G401 (cell line): ENCODE data around the gene MAMSTR. TPM values are rescaled to one million over a fixed set of nuclear protein-coding genes. Genes with fewer than 3 reads are reported as not detected.

Experiments used
- DNase-seq: peaks from one replicate; pipeline ENCODE4 v3.0.0-alpha.2; 2015; ENCODE audit warnings: low spot score
- in situ Hi-C: cut with HindIII; loops from 2 replicates; pipeline ENCODE4 v1.10.0; 2016; ENCODE audit warnings: low sequenced_read_pairs, mixed read lengths
- total RNA-seq: library from RNA; depleted of rRNA; stranded (reverse); fragments of >200 nt; shearing (Covaris generic); gene quantifications from 2 replicates; pipeline ENCODE4 v1.2.3, GENCODE V29; 2014; rRNA removed

The MAMSTR gene
- total RNA-seq, 1 experiment from 2014 or later, result 1.5 TPM

GRCh38 chr19:48672994-48673393 is 46.5 kb downstream of the MAMSTR start, which contains the start of gene NTN5:
Gene NTN5, minus strand, starts transcription at chr19:48673017. Its CDS starts 2,031 bp downstream, at chr19:48670986.
- in situ Hi-C loops, result no loop called here
- DNase-seq, result no peak

GRCh38 chr19:48671446-48671995 is 48.0 kb downstream of the MAMSTR start:
- in situ Hi-C loops, result no loop called here
- DNase-seq, result no peak

DNA sequence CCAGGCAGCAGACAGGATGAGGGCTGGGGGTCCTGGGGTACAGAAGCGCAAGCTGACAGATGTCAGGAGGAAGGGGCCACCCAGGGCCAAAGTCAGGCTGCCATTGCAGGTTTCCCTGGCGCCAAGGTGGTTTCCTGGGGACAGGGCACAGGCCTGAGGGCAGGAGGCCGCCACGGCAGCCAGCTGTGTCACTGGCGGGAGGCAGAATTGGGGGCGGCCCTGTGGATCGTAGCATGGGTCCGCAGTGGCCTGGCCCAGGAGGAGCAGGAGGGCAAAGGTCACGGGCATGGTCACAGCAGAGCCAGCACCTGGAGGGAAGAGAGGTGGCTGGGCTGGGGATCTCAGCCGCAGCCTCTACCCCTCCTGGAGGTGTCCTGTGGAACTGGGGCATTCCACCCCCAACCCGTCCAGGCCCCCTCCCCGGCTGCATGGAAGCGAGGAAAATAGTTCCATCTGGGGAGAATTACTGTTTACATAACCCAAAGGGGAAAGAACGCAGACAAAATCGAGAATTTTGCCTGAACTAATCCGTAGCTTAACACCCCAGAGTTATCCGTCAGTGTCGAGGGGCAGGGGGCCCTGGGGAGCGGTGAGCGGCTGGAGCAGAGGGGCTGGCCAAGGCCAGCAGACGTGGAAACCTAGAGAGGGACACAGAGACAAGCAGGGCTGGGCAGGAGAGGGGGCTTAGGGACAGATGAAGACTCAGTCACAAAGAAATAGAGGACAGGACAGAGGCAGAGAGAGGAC is 48.7 kb downstream of the MAMSTR start:
- in situ Hi-C loops, result no loop called here
- no peak for DNase-seq

DNA sequence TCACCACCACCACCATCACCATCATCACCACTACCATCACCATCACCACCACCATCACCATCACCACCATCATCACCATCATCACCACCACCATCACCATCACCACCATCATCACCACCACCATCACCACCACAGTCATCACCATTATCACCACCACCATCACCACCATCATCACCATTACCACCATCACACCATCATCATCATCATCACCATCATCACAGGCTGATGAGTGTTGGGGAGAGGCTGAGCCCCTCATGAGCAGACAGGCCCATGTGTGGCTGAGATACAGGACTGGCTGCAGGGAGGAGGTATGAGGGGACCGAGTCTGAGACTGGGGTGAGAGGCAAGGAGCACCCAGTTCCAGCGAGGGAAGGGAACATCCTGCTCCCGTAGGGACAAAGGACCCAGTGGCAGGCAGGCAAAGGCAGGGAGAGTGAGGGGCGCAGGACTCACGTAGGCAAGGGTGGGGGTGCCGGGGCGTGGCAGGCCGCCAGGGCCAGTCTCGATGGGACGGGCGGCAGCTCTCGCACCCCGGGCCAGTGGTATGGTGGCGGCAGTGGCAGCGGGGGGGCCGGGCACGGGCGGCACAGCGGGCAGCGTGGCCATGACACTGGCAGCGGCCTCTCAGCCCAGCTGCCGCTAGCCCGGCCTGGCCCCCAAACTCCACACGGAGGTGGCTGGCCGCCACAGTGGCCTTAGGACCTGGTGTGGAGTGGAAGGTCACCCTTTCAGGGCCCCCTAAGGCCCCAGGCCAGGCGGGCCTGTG is 49.4 kb downstream of the MAMSTR start:
- DNase-seq, result no peak
- in situ Hi-C loops, result no loop called here

GRCh38 chr19:48668761-48669160 is 50.8 kb downstream of the MAMSTR start:
- in situ Hi-C loops, result no loop called here
- DNase-seq, result no peak

DNA sequence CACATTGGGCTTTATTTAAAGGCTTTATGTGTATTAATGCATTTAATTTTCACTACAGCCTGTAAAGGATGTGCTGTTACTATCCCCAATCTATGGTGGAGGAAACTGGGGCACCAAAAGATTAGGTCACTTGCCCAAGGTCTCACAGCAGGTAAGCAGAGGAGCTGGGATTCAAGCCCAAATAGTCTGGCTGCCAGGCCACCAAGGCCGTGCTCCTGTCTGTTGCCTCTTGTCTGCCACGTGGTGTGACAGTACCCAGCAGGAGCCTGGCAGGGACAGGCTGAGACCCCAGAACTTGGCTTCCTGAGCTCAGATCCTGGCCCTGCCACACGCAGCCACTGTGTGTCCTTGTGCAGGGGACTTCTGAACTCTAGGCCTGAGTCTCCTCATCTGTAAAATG is 51.2 kb downstream of the MAMSTR start:
- in situ Hi-C loops, result no loop called here
- peak; percentile 77 for DNase-seq

DNA sequence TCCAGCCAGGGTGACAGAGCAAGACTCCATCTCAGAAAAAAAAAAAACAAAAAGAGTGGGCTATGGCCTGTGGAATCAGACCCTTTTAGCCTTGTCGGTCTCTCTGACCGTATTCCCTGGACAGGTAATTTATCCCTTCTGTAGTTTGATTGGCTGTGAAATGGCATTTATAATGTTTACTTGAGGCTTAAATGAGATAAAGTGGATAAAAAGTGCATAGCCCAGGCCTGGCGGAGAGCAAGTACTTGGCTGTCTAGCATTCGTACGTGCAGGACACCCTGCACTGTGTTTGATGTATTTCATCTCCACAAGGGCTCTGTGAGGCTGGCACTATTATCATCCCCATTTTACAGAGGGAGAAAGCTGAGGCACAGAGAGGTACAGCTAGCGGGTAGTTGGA is 53.7 kb downstream of the MAMSTR start:
- no peak for DNase-seq
- in situ Hi-C loops, result no loop called here

GRCh38 chr19:48664476-48664875 is 55.0 kb downstream of the MAMSTR start:
- DNase-seq, result no peak
- in situ Hi-C loops, result no loop called here

GRCh38 chr19:48663667-48664066 is 55.9 kb downstream of the MAMSTR start:
- in situ Hi-C loops, result no loop called here
- DNase-seq, result no peak

Other genes with a start within 250 kb of the MAMSTR start
- 8.1 and 12.5 TPM in 2 replicates for gene LMTK3, start 207.9 kb downstream of the MAMSTR start, total RNA-seq
- gene SULT2B1, start 167.6 kb downstream of the MAMSTR start, total RNA-seq, result 0.37 TPM in 1 of 2 replicates, not detected in the other
- 0.55 TPM in 1 of 2 replicates, not detected in the other for gene SPACA4, start 113.0 kb downstream of the MAMSTR start, total RNA-seq
- gene FAM83E, start 104.6 kb downstream of the MAMSTR start, total RNA-seq, result 0.34 TPM in 1 of 2 replicates, not detected in the other
- 3,072 and 3,826 TPM in 2 replicates for gene RPL18, start 100.5 kb downstream of the MAMSTR start, total RNA-seq
- 16.5 and 45.7 TPM in 2 replicates for gene SPHK2, start 100.2 kb downstream of the MAMSTR start, total RNA-seq
- gene DBP, start 82.3 kb downstream of the MAMSTR start, total RNA-seq, result 25.5 and 40.0 TPM in 2 replicates
- 103 TPM in 2 replicates for gene CA11, start 73.5 kb downstream of the MAMSTR start, total RNA-seq
- gene NTN5, start 46.7 kb downstream of the MAMSTR start, total RNA-seq, result 1.3 TPM in 1 of 2 replicates, not detected in the other
- gene FUT2, start 23.8 kb downstream of the MAMSTR start, total RNA-seq, result not detected in 2 replicates
- gene RASIP1, start 20.9 kb upstream of the MAMSTR start, total RNA-seq, result 2.8 and 27.4 TPM in 2 replicates
- not detected in 2 replicates for gene IZUMO1, start 27.2 kb upstream of the MAMSTR start, total RNA-seq
- not detected in 2 replicates for gene FUT1, start 32.9 kb upstream of the MAMSTR start, total RNA-seq
- gene FGF21, start 35.8 kb upstream of the MAMSTR start, total RNA-seq, result not detected in 2 replicates
- 43.4 and 44.1 TPM in 2 replicates for gene BCAT2, start 91.3 kb upstream of the MAMSTR start, total RNA-seq
- 62.8 and 69.0 TPM in 2 replicates for gene HSD17B14, start 116.8 kb upstream of the MAMSTR start, total RNA-seq
- gene PLEKHA4, start 148.9 kb upstream of the MAMSTR start, total RNA-seq, result 12.4 and 20.4 TPM in 2 replicates
- gene PPP1R15A, start 152.7 kb upstream of the MAMSTR start, total RNA-seq, result 44.0 and 58.7 TPM in 2 replicates
- gene TULP2, start 179.0 kb upstream of the MAMSTR start, total RNA-seq, result not detected in 2 replicates
- gene NUCB1, start 180.6 kb upstream of the MAMSTR start, total RNA-seq, result 201 and 252 TPM in 2 replicates
- gene DHDH, start 214.0 kb upstream of the MAMSTR start, total RNA-seq, result 3.0 and 4.2 TPM in 2 replicates
- gene BAX, start 235.2 kb upstream of the MAMSTR start, total RNA-seq, result 160 and 177 TPM in 2 replicates
- gene FTL, start 245.6 kb upstream of the MAMSTR start, total RNA-seq, result 4,146 and 4,408 TPM in 2 replicates